Inflammatory macrophage treated with lipopolysaccharide for 4 hours (primary cell): Measurements from ENCODE around the gene TTC1.
"Not testable (repeated sequence)": the region's sequence is repeated elsewhere in the genome, so short reads cannot be mapped to it uniquely, and the experiment has no call there.

Experiments
- DNase-seq: peaks from one replicate; pipeline ENCODE4 v3.0.0-alpha.2; 2020

Gene TTC1, protein sequence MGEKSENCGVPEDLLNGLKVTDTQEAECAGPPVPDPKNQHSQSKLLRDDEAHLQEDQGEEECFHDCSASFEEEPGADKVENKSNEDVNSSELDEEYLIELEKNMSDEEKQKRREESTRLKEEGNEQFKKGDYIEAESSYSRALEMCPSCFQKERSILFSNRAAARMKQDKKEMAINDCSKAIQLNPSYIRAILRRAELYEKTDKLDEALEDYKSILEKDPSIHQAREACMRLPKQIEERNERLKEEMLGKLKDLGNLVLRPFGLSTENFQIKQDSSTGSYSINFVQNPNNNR

DNA sequence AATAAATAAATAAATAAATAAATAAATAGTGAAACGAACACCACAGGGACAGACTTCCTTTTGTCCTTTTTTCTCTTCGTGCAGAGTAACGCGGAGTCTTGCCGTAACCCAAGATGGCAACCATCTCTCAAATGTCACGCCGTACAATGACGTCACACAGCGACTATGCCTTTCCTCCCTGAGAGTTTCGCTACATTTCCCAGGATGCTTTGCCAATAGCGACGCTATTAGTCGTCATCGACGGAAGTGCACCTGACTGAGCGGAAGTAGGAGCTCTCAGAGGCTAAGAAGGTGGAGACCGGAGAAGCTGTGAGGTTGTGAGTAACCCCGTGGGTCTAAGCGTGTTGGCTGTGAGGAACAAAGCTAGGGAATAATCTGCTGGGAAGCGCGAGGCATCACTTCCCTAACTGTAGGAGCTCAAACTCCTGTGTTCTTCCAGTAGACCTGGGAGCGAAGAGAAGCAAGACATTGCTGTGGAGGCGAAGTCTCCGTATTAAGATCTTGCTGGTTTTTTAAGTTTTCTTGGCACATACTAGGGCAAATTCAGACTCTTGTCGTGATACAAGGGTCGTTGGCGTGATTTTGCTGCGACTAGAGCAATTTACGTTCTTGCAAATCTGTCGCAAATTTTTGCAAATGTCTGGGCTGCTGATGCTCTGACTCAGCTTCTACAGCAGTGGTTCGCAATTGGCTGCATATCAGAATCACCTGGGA lies at the start of gene TTC1:
Gene TTC1, plus strand, starts transcription at position 263 of the 714 bp plus-strand sequence. CDS start 1,390 bp downstream, outside the sequence.
- peak; percentile 99 for DNase-seq

DNA sequence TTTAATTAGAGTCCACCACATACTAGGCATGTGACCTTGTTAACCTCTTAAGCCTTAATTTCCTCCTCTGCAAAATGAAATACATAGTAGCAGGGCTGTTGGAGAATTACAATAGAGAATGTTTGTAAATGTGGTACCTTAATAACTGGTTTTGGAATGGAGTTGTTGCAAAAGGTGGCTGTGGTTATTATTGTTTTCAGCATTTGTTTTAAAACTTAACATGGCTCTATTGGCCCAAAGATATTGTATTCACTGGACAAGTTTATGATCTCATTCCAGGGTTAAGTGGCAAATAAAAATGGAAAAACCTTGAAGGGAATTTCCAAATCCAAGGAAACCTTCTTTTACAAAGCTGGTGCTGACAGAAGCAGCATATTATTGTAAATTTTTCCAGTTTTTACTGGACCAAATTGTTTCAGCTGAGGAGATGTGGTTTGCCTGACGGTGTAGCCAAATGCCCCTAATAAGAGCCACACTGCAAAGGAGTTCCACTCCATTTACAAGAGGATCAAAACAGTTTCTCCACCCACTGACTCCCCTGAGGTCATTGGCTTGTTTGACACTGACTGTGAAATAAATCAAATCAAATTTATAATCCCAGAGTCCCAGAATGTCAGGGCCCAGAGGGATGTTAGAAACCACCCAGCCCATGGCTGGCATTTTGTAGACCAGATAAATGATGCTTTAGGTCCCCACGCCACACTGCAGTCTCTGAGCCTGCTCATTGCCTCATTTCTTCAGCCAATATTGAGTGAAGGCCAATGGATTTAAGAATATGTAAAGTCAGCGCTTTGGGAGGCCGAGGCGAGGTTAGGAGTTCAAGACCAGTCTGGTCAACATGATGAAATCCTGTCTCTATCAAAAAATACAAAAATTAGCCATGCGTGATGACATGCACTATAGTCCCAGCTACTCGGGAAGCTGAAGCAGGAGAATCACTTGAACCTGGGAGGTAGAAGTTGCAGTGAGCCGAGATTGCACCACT lies 47.5 kb upstream of the TTC1 start:
- DNase-seq = no peak

DNA sequence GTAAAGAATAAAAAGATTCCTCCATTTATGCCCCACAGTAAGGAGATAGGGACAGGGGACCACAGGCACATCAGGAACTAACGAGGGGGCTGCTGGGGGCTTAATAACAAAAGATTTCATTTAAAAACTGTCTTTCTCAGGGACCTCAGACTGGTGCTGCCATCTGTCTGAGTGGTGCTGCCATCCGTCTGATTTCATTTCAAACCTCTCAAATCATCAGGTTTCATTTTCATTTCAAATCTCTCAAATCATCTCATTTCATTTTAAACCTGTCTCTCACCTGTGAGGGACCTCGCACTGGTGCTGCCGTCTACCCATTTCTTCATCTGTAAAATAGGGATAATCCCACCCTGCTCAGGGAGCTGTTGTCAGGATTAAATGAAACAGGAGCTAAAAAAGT lies 46.7 kb upstream of the TTC1 start:
- DNase-seq = no peak

DNA sequence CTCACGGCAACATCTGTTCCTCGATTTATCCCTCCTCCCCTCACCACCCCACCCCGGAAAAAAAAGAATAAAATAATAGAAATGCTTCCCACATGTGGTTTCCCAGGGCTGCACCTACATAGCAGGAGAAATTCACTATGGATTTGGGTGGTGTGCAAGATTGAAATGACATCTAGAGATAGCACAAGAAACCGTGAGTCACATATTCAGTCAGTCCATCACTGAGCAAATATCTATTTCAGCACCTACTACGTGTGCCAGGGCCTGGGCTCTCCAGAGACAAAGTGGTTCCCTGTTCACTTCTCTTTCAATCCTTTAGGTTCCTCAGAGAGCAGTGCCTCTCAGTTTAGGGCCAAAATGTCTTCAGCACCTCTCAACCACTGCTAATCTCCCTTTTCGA lies 45.0 kb upstream of the TTC1 start:
- DNase-seq = no peak

DNA sequence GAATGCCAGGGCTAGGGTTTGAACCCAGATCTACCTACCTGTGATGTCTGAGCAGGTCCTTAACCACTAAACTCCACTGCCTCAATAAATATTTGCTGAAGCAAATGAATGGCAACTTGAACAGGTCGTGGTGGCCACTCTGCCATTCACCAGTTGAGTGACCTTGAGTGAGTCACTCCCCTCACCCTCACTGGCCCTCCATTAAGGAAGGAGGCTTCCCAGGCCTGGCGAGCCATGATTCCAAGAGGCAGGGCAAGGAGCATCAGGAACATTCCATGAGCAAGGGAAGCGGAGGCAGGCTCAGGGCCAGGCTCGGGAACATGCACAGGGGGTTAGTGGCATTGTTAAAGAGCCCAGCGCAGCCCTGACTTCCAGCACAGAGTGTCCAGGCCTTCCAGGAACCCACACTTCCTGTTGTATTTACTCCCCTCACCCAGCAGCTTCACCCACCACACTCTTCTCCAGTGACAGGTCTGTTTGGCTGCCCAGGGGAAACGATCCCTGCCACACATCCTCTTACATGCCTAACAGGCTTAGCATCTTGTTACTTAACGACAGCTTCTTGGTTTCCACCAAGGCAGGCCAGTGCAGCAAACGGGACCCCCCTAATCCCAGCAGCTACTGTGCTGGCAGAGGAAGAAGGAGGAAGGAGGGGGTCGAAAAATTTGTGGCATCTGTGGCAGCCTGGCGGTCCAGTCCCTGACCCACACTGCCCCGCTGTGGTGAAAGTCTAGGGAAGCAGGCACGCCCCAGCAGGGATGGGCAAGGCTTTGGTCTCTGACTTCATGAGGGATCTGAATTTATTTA lies 43.7 kb upstream of the TTC1 start:
- DNase-seq = peak; percentile 52

DNA sequence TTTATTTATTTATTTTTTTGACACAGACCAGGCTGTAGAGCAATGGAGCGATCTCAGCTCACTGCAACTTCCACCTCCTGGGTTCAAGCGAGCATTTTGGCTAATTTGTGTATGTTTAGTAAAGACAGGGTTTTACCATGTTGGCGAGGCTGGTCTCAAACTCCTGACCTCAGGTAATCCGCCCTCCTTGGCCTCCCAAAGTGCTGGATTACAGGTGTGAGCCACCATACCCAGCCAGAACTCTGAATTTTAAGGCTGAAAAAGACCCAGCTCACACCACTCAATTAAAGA lies 43.2 kb upstream of the TTC1 start:
- DNase-seq = not testable (repeated sequence)

DNA sequence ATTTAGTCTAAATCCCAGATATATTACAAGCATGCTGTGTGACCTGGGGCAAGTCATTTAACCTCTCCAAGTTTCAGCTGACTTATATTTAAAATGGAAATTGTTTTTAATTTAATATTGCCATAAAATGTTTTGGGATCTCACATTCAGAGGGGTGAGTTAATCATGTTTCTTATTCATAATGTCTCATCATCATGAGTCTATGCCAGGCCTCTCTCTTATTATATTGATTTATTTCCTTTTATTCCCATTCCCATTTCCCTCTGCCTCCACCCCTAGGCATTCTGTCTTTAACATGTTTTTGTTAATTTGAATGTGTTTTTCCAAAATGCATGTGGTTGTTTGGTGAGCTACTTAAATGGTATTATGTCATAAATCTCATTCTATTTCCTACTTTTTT lies 39.0 kb upstream of the TTC1 start:
- DNase-seq = no peak

DNA sequence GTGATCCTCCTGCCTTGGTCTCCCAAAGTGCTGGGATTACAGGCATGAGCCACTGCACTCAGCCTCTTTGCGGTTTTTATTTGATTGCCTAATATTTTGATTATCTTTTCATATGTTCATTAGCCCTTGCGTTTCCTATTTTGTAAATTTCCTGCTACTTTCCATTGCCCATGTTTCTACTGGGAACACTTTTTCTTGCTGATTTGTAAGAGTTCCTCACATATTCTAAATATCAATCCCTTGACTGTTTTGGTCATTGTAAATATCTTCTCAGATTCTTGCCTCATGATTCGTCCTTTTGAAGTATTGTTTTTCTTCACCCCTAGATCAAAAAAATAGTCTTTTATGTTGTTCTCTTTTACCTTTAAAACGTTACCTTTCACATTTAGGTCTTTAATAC lies 37.9 kb upstream of the TTC1 start:
- DNase-seq = no peak

DNA sequence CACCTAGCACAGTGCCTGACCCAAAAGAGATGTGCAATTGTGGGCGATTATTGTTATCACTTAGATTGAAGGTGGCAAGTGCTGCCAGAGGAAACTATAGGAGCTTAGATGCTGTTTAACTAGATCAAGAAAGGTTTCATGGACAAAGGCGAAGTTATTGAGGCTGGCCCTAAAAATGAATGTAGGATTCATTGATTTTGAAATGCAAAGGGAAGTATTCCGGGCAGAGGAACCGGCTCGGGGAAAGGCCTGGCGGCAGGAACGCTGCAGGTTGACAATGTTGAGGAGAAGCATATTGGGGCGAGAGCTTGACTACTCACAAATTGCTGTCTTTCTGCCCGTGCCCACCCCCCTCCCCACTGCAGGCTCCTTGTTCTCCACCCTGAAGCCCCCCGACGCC lies 37.4 kb upstream of the TTC1 start:
- DNase-seq = no peak

DNA sequence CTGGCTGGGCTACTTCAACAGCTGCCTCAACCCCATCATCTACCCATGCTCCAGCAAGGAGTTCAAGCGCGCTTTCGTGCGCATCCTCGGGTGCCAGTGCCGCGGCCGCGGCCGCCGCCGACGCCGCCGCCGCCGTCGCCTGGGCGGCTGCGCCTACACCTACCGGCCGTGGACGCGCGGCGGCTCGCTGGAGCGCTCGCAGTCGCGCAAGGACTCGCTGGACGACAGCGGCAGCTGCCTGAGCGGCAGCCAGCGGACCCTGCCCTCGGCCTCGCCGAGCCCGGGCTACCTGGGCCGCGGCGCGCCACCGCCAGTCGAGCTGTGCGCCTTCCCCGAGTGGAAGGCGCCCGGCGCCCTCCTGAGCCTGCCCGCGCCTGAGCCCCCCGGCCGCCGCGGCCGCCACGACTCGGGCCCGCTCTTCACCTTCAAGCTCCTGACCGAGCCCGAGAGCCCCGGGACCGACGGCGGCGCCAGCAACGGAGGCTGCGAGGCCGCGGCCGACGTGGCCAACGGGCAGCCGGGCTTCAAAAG lies 36.9 kb upstream of the TTC1 start:
- DNase-seq = no peak

DNA sequence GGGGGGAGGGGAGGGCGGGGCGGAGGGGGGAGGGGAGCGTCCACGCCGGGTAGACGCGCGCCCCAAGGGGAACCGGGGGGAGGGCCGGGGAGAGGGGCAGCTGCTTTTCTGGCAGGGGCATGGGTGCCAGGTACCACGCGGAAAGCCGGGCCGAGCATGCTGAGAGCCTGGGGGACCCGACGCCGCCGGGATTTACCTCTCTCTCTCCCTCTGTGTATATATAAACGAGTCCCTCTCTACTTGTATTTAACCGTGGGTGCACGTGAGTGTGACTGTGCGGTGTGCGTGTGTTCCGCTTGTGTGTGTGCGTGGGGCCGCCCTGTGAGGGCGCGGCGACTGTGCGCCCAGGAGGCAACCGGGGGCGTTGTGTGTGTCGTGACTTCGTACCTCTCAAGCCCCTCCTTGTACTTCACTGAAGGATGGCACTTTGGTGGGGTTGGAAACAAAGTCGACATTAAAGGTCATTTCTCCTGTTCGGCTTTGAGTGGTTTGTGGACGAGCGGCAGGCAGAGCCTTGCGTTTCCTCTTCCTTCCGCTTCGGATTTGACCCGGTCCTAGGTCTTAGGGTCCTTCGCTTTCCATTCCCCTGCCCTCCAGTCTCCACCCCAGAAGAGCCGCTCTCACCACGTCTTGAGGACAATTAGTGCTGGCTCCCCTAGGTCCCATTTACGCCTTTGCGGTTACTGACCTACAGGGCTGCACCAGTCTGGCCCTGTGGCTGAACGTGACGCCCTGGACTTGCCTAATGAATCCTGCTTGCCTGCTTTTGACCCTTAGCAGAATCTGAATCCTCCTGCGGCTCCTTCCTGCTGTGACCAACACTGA lies 36.2 kb upstream of the TTC1 start:
- DNase-seq = no peak

DNA sequence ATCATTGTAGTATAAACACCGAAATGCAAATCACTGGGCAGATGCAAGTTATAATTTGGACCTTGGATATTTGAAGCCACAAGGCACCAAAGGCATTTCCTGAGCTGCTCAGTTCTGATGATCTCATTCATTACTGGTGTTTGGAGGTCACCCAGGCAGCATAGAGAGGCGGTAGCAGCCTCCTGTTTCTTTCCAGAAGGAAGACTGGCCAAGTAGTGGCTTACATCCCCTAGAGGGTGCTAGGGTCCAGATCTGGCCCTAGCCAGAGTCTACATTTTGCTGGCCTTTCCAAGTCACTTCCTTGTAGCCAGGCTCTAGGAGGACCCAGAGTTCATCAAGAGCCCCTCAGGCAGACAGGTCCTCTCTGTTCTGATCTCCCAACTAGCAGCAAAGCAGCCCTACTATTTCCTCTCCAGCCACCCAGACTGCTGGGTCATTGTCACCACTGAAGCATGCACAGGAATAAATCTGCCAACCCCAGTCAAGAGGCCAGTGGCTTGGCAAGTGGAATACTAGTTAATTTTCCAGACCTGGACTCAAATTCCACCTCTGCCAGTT lies 33.4 kb upstream of the TTC1 start:
- DNase-seq = no peak

DNA sequence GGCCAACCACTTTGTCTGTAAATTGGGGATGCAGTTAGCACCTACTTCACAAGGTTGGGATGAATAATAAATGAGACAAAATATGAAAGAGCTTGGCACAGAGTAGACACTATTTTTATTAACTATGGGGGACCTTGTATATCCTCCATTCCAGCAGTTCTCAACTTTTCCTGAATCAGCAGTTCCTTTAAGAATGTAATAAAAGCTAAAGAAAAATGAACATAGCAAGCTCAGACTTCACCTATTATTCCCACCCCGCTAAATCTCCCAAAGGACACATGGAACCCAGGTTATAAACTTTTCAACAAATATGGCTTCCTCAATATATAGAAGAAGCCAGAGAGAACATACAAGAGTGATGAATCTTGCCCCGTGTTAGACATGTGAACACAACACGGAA lies 32.0 kb upstream of the TTC1 start:
- no peak for DNase-seq

DNA sequence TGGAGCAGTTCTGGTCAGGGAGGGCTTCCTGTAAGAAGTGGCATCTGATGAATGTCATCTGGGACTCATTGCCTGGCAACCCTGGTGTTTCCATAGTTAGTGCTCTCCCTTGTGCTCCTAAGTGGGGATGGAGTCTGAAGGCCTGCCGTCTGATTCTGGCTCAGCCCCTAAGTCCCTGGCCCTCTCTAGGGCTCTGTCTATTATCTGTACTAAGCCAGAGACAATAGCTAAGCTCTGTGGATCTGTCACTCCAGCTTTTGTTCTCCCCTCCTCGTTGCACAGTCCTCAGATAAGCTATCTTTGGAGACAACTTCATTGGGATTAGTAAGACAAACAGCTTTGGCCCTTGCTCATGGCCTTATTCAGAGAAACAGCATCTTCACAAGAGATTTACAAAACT lies 30.6 kb upstream of the TTC1 start:
- no peak for DNase-seq

DNA sequence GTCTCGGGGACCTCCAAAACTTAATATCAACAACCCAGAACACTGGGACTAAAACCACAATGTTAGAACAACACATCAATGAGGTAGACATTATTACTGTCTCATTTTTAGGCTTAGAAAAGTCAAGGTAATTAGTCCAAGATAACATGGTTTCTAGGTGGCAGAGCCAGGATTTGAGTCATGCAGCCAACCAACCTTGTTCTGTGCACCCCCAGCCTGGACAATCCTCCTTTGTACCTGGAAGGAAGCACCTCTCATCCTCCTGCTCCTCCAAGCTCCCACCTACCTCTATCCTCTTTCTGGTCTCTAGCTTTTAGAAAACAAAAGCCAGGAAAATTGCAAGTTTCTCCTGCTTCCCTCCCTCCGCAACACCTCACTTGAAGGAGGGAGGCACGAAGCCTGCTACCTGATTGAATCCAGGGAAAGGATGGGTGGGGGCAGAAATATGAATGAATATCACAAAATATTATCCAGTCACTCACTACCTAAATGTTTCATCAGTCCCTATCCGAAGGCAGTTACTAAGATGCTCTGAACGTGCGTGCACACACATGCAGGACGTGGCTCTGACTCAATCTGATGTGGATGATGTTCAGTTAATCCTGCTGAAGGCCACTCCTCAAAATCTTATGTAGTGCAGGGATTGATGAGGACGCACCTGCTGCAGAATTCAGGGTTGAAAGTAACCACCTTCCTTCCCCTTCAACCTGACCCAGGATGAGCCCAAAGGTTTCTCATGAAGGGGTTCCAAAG lies 26.3 kb upstream of the TTC1 start:
- DNase-seq = no peak

DNA sequence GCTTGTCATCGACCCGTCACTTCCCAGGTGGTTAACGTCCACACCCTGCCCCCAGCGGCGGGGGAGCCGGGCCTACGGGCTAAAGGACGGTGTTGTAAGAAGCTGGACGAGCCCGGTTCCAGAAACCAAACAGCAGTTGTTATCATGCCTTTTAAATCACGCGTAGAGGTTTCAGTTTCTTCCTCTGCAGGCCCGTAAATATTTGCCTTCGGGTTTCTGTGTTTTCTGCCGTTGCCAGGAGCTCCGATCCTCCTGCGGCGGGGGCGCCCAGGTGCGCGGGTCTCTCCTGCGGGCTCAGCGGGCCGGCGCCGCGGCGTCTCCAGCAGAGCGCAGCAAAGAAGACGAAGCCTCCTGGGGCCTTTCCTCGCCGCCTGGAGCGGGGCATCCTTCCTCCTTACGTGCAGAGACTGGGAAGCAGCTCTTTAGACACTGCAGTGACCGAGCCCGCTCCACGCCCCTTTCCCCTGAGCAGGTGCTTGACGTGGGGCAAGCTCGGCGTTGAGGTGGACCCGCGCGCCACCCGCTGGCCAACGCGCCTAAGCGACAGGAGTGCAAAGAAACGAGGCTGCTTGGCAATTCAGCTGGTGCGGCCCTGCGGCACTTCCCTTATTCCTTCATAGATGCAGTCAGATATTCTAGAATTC lies 21.8 kb upstream of the TTC1 start:
- DNase-seq = peak; percentile 67

DNA sequence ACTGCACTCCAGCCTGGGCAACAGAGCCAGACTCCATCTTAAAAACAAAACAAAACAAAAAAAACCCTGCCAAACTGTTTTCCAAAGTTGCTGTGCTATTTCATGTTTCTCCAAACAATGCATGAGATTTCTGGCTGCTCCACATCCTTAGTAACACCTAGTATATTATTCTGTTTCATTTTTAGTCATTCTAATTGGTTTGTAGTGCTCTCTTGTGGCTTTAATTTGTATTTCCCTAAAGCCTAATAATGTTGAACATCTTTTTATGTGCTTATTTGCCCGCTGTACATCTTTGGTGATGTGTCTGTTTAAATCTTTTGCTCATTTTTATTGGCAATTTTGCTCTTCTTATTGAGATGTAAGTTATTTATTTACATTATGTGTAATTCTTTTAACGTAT lies 18.4 kb upstream of the TTC1 start:
- DNase-seq = no peak

DNA sequence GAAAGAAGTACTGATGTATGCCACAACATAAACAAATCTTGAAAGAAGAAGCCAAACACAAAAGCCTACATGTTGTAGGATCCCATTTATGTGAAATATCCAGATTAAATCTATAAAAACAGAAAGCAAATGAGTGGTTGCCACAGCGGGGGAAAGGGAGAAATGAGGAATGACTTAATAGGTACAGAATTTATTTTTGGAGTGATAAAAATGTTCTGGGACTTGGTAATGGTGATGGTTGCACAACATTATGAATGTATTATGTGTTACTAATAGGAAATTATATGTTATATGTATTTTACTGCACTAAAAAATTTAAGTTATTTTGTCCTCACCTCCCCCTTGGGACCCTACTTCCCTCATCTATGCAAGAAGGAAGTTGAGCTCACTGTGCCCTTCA lies 16.4 kb upstream of the TTC1 start:
- DNase-seq = no peak

DNA sequence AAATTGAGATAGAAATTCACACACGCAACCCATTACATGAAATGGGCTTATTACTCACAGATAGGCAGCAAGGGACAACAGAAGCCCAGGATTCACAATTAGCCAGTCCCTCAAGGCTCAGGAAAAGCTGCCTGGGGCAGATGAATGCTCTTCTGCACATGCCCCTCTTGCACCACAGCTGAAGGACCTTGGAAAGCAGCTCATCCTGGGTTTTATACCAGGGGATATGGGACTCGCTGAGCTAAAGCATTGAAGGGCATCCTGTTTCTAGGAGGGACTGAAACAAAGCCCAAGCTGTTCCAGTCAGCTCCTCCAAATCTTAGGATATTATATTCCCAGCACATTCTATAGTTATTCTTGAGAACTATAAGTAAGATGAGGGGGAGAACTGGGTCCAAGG lies 15.7 kb upstream of the TTC1 start:
- DNase-seq = no peak

DNA sequence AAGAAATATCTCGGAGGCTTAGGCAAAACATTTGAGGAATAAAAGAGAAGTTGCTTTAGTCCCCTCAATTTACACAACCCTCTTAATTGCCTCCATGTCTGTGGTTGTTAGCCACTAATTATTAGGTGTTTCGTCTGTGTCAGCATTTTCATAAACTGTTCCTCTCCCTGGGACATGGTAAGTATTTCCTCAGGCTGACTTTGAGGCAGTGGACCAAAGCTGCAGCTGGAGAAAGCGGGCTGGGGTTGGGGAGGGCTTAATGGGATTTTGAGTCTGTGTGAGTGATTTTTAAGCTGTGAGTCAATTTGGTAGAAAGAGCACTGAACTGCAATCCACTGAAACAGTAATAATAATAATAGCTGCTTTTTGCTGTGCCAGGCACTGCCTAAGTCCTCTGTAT lies 13.0 kb upstream of the TTC1 start:
- DNase-seq = no peak
